Measurements from ENCODE around the gene MDFI. TPM values are rescaled to one million over a fixed set of nuclear protein-coding genes. Genes with fewer than 3 reads are reported as not detected.

MDFI gene
- total and polyA plus RNA-seq, 9 of the 15 experiments (the other 6 are each of a cell fraction or from before 2014, with no cell fraction given), result not detected

DNA sequence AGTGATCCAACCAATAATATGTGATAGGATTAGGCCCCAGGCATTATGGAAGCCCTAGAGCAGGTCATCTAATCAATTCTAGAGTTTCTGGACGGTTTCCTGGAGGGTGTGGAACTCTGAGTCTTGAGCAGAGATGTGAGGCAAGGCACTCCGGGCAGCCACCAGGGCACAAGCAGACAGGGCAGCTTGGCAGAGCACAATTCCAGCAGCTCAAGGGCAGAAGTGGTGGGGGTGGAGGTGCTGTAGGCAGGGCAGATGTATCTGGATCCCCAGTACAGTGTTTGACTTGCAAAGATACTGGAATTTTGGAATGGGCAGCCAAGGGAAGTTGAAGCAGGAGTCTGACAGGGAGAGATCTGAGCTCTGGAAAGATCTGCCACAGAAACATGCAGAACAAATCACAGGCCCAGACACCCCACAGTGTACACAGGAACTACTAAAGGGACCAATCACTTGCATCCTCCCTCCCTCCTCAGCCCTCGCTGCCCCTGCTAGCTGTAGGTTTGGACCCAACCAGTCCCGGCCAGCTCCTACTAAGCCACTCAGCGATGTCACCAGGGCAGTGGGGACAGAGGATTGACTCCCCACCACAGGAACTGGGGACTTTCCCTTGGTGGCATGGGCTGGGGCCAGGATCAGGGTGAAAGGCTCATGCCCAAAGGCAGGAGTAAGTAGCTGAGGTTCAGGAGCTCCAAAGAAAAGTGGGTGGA lies 50.1 kb downstream of the MDFI start:
- Histone ChIP-seq H3K27me3 (ENCODE audit: control insufficient read depth in 2 of 2, insufficient read depth in 2 of 2, low read length in 2 of 2) (peaks cover 5 to 32% of the 10 kb centered on the region in 2 experiments; a peak in 2 of 5 replicates), H3K4me3 (no peak overlapping the region), H3K9me3 (replicated peaks; ENCODE audit: control insufficient read depth, insufficient read depth, low read depth, low read length) (no peaks in the 10 kb centered on the region), H3K9me1 (ENCODE audit: control insufficient read depth, insufficient read depth, low read length) (no peaks in the 10 kb centered on the region), H4K20me1 (replicated peaks; ENCODE audit: control insufficient read depth, insufficient read depth, low read length) (peaks cover 10% of the 10 kb centered on the region), H3K79me2 (ENCODE audit: control insufficient read depth, insufficient read depth, low read length) (no peaks in the 10 kb centered on the region), H3K9ac (ENCODE audit: insufficient read depth in 1 of 2, low read depth in 2 of 2, low read length in 2 of 2) (no peak overlapping the region; a peak in 1 of 4 replicates), H3K4me1 (replicated peaks in 1 of 2; ENCODE audit: control insufficient read depth in 2 of 2, insufficient read depth in 2 of 2, low read length in 2 of 2) (peaks cover 0 to 9% of the 10 kb centered on the region in 2 experiments; a peak in 2 of 5 replicates), H3K36me3 (ENCODE audit: control insufficient read depth, insufficient read depth, low read length) (no peaks in the 10 kb centered on the region), H3K27ac (ENCODE audit: extremely low read depth, low read depth, low read length) (no peak overlapping the region), H2AFZ (ENCODE audit: low read depth, low read length) (no peak overlapping the region), H3K4me2 (ENCODE audit: insufficient read depth, low read length) (no peak overlapping the region)
- no peak for FAIRE-seq
- no peak for DNase-seq (ENCODE audit: extremely low read depth in 1 of 4, low spot score in 3 of 4)
- 1% methylated on average over 5 of the region's 5 CpGs for WGBS (ENCODE audit: insufficient coverage, low coverage, missing lambda C conversion rate)
- no peak for ATAC-seq
- TF ChIP-seq COPS2 (conservative IDR thresholded peaks at IDR 0.05) (no peak), ZNF124 (CRISPR knock-in tag; IDR thresholded peaks at IDR 0.05) (no peak), ZNF780A (CRISPR knock-in tag; IDR thresholded peaks at IDR 0.05) (no peak), MYC (IDR thresholded peaks at IDR 0.05; ENCODE audit: low read depth, low read length) (no peak), MYC (CRISPR knock-in tag; IDR thresholded peaks at IDR 0.05; ENCODE audit: borderline replicate concordance, low read depth) (no peak), SMARCC2 (IDR thresholded peaks at IDR 0.05; ENCODE audit: low read depth) (no peak), XRCC4 (IDR thresholded peaks at IDR 0.05; ENCODE audit: extremely low read depth, insufficient read depth, insufficient read length) (no peak), NCOR1 (IDR thresholded peaks at IDR 0.05) (no peak)
- TF ChIP-seq, protein P1, sequence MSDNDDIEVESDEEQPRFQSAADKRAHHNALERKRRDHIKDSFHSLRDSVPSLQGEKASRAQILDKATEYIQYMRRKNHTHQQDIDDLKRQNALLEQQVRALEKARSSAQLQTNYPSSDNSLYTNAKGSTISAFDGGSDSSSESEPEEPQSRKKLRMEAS (CRISPR knock-in tag; IDR thresholded peaks at IDR 0.05), result no peak
- in situ Hi-C loops (cut with MboI), result no loop called here
- BruUV-seq (replicated peaks), result no TSS peak
- intact Hi-C loops (cut with micrococcal nuclease), result no loop called here
- POLR2A ChIA-PET, result interaction anchor here (0.6 kb wide), 4 partner anchors 14 to 66 kb away, joined by 3 read pairs; no protein-coding TSS in a partner anchor
- CTCF ChIA-PET (ENCODE audit: low intra/inter-chr PET ratio), result interaction anchor here (0.6 kb wide), 1 partner anchor 764 kb away, joined by 3 read pairs; no protein-coding TSS in a partner anchor
